IMR-90 (cell line): Measurements from ENCODE around the gene ZNF41. TPM values are rescaled to one million over a fixed set of nuclear protein-coding genes. Genes with fewer than 3 reads are reported as not detected.
A peak's percentile ranks its signal among the peaks of the same experiment; 100 is the strongest.

Experiments used
- ATAC-seq: fragments of 200-7000 bp; cut with Tn5 transposase; 2 replicates; pipeline ENCODE4 v1.9.1; 2020; ENCODE audit warnings: low read depth, mild to moderate bottlenecking, moderate library complexity
- BruUV-seq: library from RNA; stranded (reverse); fragments of 400-500 nt; replicated peaks from 2 replicates; lab custom pipeline; 2021; lab: Mats Ljungman, UMichigan
- CTCF ChIA-PET: fragments of 300-600 bp; formaldehyde crosslinking; extraction: SDS; loops from one replicate; lab custom pipeline; 2021; ENCODE audit warnings: antibody characterized with exemption; lab: Yijun Ruan, JAX
- POLR2A ChIA-PET: fragments of 300-600 bp; sonication (Branson Sonifier 250); formaldehyde crosslinking; loops from one replicate; lab custom pipeline; 2022; ENCODE audit warnings: antibody characterized with exemption; ENCODE audit not compliant: unreplicated experiment; lab: Charles Lee
- DNase-seq: peaks from one replicate; pipeline ENCODE4 v3.0.0; 2013
- H2AFZ ChIP-seq: replicated peaks from 2 replicates; pipeline ENCODE3; 2013; ENCODE audit warnings: low read length, mild to moderate bottlenecking; ENCODE audit not compliant: poor library complexity
- H2AK5ac ChIP-seq: 2 replicates; pipeline ENCODE4 v1.6.1; 2013; ENCODE audit warnings: low read depth, low read length, inconsistent platforms
- H2AK9ac ChIP-seq: replicated peaks from 2 replicates; pipeline ENCODE3; 2013; ENCODE audit warnings: mild to moderate bottlenecking, low read depth, low read length, moderate library complexity; ENCODE audit not compliant: poor library complexity
- H2BK120ac ChIP-seq: 2 replicates; pipeline ENCODE4 v1.6.1; 2013; ENCODE audit warnings: low read depth, low read length, inconsistent platforms
- H2BK15ac ChIP-seq: 3 replicates; pipeline ENCODE4 v1.6.1; 2013; ENCODE audit warnings: low read depth, low read length, inconsistent platforms
- H2BK20ac ChIP-seq: 2 replicates; pipeline ENCODE4 v1.6.1; 2013; ENCODE audit warnings: low read depth, mild to moderate bottlenecking, inconsistent platforms, low read length, moderate library complexity
- H2BK5ac ChIP-seq: 2 replicates; pipeline ENCODE4 v1.6.1; 2013; ENCODE audit warnings: mild to moderate bottlenecking, low read depth, low read length, inconsistent platforms; ENCODE audit not compliant: poor library complexity, severe bottlenecking
- H3K14ac ChIP-seq: replicated peaks from 2 replicates; pipeline ENCODE4 v1.6.1; 2013; ENCODE audit warnings: low read depth, low read length, inconsistent platforms
- H3K18ac ChIP-seq: 2 replicates; pipeline ENCODE4 v1.6.1; 2013; ENCODE audit warnings: low read depth, low read length, control low read depth
- H3K23ac ChIP-seq: 2 replicates; pipeline ENCODE4 v1.6.1; 2013; ENCODE audit warnings: low read depth, low read length, inconsistent platforms
- H3K27ac ChIP-seq: 2 replicates; pipeline ENCODE4 v1.5.1; 2013; ENCODE audit warnings: mild to moderate bottlenecking, control low read depth, low read length; ENCODE audit not compliant: insufficient read depth
- H3K27me3 ChIP-seq: 2 replicates; pipeline ENCODE4 v1.6.1; 2013; ENCODE audit warnings: low read length; ENCODE audit not compliant: control insufficient read depth, insufficient read depth
- H3K36me3 ChIP-seq: 2 replicates; pipeline ENCODE4 v1.6.1; 2013; ENCODE audit warnings: low read length, mixed read lengths; ENCODE audit not compliant: control insufficient read depth, insufficient read depth
- H3K4ac ChIP-seq: 2 replicates; pipeline ENCODE4 v1.6.1; 2013; ENCODE audit warnings: low read depth, low read length, inconsistent platforms
- H3K4me1 ChIP-seq: 2 replicates; pipeline ENCODE4 v1.6.1; 2013; ENCODE audit warnings: low read length, mixed read lengths; ENCODE audit not compliant: control insufficient read depth, insufficient read depth
- H3K4me2 ChIP-seq: 2 replicates; pipeline ENCODE4 v1.6.1; 2013; ENCODE audit warnings: low read depth, mild to moderate bottlenecking, control low read depth, low read length, moderate library complexity
- H3K4me3 ChIP-seq: 2 replicates; pipeline ENCODE4 v1.5.1; 2013; ENCODE audit warnings: low read depth, mild to moderate bottlenecking, control low read depth, low read length, moderate library complexity; ENCODE audit not compliant: insufficient read depth
- H3K56ac ChIP-seq: 2 replicates; pipeline ENCODE4 v1.6.1; 2013; ENCODE audit warnings: low read length, inconsistent platforms; ENCODE audit not compliant: insufficient read depth; ENCODE audit errors: extremely low read depth
- H3K79me1 ChIP-seq, 2 experiments: 2 replicates each; pipeline ENCODE4 v1.6.1; 2013; ENCODE audit warnings: low read length in 2 of 2, inconsistent platforms in 1 of 2, low read depth in 1 of 2
- H3K9ac ChIP-seq: 2 replicates; pipeline ENCODE4 v1.6.1; 2013; ENCODE audit warnings: low read depth, low read length, control low read depth
- H3K9me1 ChIP-seq: 2 replicates; pipeline ENCODE4 v1.6.1; 2013; ENCODE audit warnings: low read length, inconsistent platforms; ENCODE audit not compliant: insufficient read depth
- H3K9me3 ChIP-seq: 2 replicates; pipeline ENCODE4 v1.6.1; 2013; ENCODE audit warnings: low read length; ENCODE audit not compliant: control insufficient read depth, insufficient read depth
- H4K20me1 ChIP-seq: 2 replicates; pipeline ENCODE4 v1.6.1; 2013; ENCODE audit warnings: low read length, inconsistent platforms; ENCODE audit not compliant: insufficient read depth
- H4K5ac ChIP-seq: 2 replicates; pipeline ENCODE4 v1.6.1; 2013; ENCODE audit warnings: mild to moderate bottlenecking, low read depth, low read length, control low read depth
- H4K8ac ChIP-seq, 2 experiments: 2 replicates each; pipeline ENCODE4 v1.6.1; 2013; ENCODE audit warnings: low read depth in 2 of 2, low read length in 2 of 2, control low read depth in 1 of 2, inconsistent platforms in 1 of 2
- H4K91ac ChIP-seq: 2 replicates; pipeline ENCODE4 v1.6.1; 2013; ENCODE audit warnings: low read depth, low read length, inconsistent platforms; ENCODE audit not compliant: insufficient read depth
- ELK1 ChIP-seq: fragments of 150-350 bp; IDR thresholded peaks from 2 replicates; pipeline ENCODE4 v1.6.1; 2016; ENCODE audit warnings: low read depth, mild to moderate bottlenecking, low read length, moderate library complexity, borderline replicate concordance
- MAZ ChIP-seq: IDR thresholded peaks from 2 replicates; pipeline ENCODE4 v1.6.1; 2012; ENCODE audit warnings: low read depth, mild to moderate bottlenecking, low read length, improper control_type of control experiment, moderate library complexity, borderline replicate concordance
- WGBS, 2 experiments: methylation state at CpG; one replicate each; pipeline versions ENCODE4 v1.1.5 to v1.1.7; 2013; ENCODE audit warnings: missing lambda C conversion rate in 2 of 2; ENCODE audit not compliant: insufficient read length in 1 of 2; ENCODE audit errors: extremely low coverage in 2 of 2; 5-methylcytosine and 5-hydroxymethylcytosine counted together
- dilution Hi-C: fragments of 300-500 bp; cut with HindIII; formaldehyde crosslinking; loops from one replicate; pipeline ENCODE4 v1.14.3; 2018; ENCODE audit warnings: low sequenced_read_pairs; ENCODE audit not compliant: unreplicated experiment
- in situ Hi-C: fragments of 300-500 bp; cut with MboI; formaldehyde crosslinking; loops from 3 replicates; pipeline ENCODE4 v1.14.3; 2019; ENCODE audit warnings: low sequenced_read_pairs, inconsistent platforms, mixed read lengths
- intact Hi-C: fragments of 100-400 bp; cut with micrococcal nuclease; formaldehyde crosslinking; loops from 2 replicates; pipeline ENCODE4 v1.10.0; 2022
- polyA plus RNA-seq, 3 experiments: library from polyadenylated mRNA; depleted of rRNA; stranded (reverse); fragments of >200 nt; gene quantifications; 2 replicates each; pipeline ENCODE4 v1.2.3, GENCODE V29; 2012; ENCODE audit warnings: low replicate concordance in 1 of 3
- total RNA-seq: library from RNA; depleted of rRNA; stranded (reverse); fragments of >200 nt; gene quantifications from 2 replicates; pipeline ENCODE4 v1.2.3, GENCODE V29; 2012

Gene ZNF41
- total and polyA plus RNA-seq, 2 of the 4 experiments (the other 2 are of a cell fraction): 2.8 to 8.1 TPM

DNA sequence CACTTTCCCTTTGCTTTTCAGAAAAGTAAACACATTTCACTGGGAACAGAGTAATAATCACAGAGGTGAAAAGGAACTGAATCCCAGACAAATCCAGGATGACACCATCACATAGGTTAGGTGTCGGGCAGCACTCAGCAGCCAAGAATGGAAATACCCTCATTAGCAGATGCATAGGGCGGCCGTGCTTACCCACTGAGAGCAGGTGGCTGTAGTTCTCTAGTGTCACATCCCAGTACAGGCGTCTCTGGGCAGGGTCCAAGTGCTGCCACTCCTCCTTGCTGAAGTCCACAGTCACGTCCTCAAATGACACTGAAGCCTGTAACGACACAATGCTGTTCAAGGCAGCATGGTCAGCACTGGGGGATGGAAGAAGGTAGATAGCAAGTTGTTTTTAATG lies 26.9 kb downstream of the ZNF41 start:
- Histone ChIP-seq H3K23ac (no peak overlapping the region), H2BK15ac (no peak overlapping the region), H3K79me1 (no peaks in the 10 kb centered on the region; a peak in 1 of 4 replicates), H3K4ac (no peak overlapping the region), H2BK20ac (no peak overlapping the region), H3K27me3 (no peaks in the 10 kb centered on the region), H3K4me2 (no peak overlapping the region), H3K4me3 (no peak overlapping the region), H4K20me1 (no peaks in the 10 kb centered on the region), H3K18ac (no peak overlapping the region), H2BK5ac (no peak overlapping the region), H3K36me3 (peaks cover 11% of the 10 kb centered on the region), H3K9ac (no peak overlapping the region), H4K8ac (no peak overlapping the region), H4K5ac (no peak overlapping the region), H3K56ac (no peak overlapping the region), H3K27ac (no peak overlapping the region), H2AK5ac (no peak overlapping the region), H3K14ac (no peak overlapping the region), H3K9me3 (peaks cover 15% of the 10 kb centered on the region), H3K9me1 (no peaks in the 10 kb centered on the region), H2AK9ac (no peak overlapping the region), H4K91ac (no peak overlapping the region), H2BK120ac (no peak overlapping the region), H3K4me1 (no peaks in the 10 kb centered on the region), H2AFZ (peak overlapping the region; percentile 14)
- in situ Hi-C loops (no loop called here), dilution Hi-C loops (no loop called here), intact Hi-C loops (no loop called here)
- ATAC-seq (no peak), DNase-seq (no peak)
- TF ChIP-seq ELK1: no peak
- no peak for TF ChIP-seq MAZ
- ChIA-PET CTCF (no interaction called here), POLR2A (no interaction called here)
- BruUV-seq: no TSS peak
- 47% methylated on average over 3 of the region's 6 CpGs; no CpG with 5 or more reads in 1 of the 2 experiments for WGBS, 2 experiments
